ENCODE results near the gene C1orf74. TPM values are rescaled to one million over a fixed set of nuclear protein-coding genes. Genes with fewer than 3 reads are reported as not detected.

Gene C1orf74
- total RNA-seq, 2 experiments from 2014 or later, result 0.63 to 0.67 TPM

DNA sequence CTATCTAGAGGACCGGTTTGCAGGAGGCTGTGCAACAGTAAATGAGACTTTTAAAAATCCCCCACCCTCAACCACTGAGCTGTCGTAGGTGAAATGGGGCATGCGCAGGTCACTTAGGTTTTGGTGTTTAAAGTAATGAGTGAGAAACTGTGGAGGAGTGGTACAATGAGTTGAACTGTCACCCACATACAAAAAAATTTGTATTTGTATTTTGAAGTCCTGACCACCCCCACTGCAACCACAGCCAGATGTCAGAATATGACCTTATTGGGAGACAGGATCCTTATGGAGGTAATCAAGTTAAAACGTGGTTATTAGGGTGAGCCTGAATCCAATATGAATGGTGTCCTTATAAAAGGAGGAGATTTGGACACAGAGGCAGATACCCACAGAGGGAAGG is 23.1 kb upstream of the C1orf74 start:
- peaks cover 8% of the 10 kb centered on the region for H3K4me1 Mint-ChIP-seq (ENCODE audit: low read depth)
- H3K4me1 ChIP-seq (ENCODE audit: insufficient read depth, low read length), result peaks cover 8% of the 10 kb centered on the region
- no peak overlapping the region for H3K27ac Mint-ChIP-seq
- no peak overlapping the region for H3K4me3 Mint-ChIP-seq
- H3K27me3 Mint-ChIP-seq, result peaks cover 20% of the 10 kb centered on the region
- H3K4me3 ChIP-seq (ENCODE audit: low read length), result no peak overlapping the region
- H3K36me3 ChIP-seq (ENCODE audit: insufficient read depth, low read length), result no peaks in the 10 kb centered on the region
- H3K9me3 ChIP-seq (ENCODE audit: control insufficient read depth in 1 of 2, insufficient read depth in 1 of 2, low read length in 2 of 2), result peaks cover 0 to 4% of the 10 kb centered on the region in 2 experiments
- ChIA-PET POLR2A (no interaction called here), CTCF (interaction anchor here (3.3 kb wide), 1 partner anchor 16 kb away, joined by 18 read pairs; no protein-coding TSS in a partner anchor)
- intact Hi-C loops (cut with DNase I, micrococcal nuclease), result no loop called here
- H3K9me3 Mint-ChIP-seq, result no peaks in the 10 kb centered on the region
- H3K27ac ChIP-seq (ENCODE audit: low read depth in 1 of 2, low read length in 2 of 2), result no peak overlapping the region
- TF ChIP-seq, protein P1, sequence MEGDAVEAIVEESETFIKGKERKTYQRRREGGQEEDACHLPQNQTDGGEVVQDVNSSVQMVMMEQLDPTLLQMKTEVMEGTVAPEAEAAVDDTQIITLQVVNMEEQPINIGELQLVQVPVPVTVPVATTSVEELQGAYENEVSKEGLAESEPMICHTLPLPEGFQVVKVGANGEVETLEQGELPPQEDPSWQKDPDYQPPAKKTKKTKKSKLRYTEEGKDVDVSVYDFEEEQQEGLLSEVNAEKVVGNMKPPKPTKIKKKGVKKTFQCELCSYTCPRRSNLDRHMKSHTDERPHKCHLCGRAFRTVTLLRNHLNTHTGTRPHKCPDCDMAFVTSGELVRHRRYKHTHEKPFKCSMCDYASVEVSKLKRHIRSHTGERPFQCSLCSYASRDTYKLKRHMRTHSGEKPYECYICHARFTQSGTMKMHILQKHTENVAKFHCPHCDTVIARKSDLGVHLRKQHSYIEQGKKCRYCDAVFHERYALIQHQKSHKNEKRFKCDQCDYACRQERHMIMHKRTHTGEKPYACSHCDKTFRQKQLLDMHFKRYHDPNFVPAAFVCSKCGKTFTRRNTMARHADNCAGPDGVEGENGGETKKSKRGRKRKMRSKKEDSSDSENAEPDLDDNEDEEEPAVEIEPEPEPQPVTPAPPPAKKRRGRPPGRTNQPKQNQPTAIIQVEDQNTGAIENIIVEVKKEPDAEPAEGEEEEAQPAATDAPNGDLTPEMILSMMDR (IDR thresholded peaks at IDR 0.05), result no peak
- no peak for DNase-seq
- no peak for ATAC-seq (ENCODE audit: poor library complexity)
- peaks cover 4% of the 10 kb centered on the region in 2 experiments for H3K27me3 ChIP-seq (ENCODE audit: control insufficient read depth in 1 of 2, insufficient read depth in 2 of 2, low read length in 2 of 2)
- no peaks in the 10 kb centered on the region for H3K36me3 Mint-ChIP-seq (ENCODE audit: low read depth)

DNA sequence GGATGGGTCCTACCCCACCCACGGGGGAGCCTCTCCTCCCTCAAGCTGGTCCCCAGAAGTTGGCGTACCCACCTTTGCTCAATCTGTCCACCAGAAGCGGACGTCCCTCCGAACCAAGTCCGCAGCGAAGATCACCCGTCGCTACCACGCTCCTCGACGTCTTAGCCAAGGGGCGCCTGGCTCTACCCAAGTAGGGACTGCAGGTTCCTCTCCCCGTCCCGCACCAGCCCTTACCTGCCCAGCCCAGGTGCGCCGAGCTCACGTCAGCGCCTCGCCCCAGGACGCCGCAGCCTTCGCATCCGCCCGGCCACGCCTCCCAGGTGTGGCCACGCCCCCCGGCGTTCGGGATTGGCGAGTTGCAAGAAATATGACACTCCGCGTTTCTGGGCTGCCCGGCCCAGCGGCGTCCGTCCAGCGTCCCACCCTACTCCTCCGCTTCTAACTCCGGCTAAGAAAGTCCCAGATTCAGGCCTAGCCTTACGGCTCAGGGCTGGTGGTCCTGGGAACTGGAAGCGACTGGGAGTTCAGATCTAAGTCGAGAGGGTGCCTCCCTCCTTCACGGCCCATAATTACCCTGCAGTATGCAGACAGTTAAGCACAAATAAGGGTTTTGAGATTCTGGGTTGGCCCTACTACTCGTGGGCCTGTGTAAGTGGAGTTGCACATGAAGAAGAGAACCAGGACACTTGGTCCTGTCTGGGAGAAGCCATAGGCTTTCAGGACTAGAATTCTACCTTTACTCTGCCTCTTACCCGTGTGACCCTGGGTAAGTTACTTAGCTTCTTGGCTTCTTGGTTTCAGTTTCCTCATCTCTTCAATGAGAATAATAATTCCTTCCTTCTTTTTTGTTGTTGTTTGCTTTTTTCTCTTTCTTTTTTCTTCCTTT is 21.8 kb upstream of the C1orf74 start, which contains the start of gene IRF6:
IRF6 (minus strand) TSS at position 268 of the 886 bp plus-strand sequence. CDS start 4,729 bp downstream, outside the sequence.
- ChIA-PET CTCF (interaction anchor here (0.6 to 3.3 kb wide), 4 partner anchors 12 to 113 kb away, joined by 3 to 18 read pairs (median 8); partner anchors contain the start of gene UTP25), POLR2A (interaction anchor here (0.7 to 1.4 kb wide), 5 partner anchors 11 to 55 kb away, joined by 3 to 6 read pairs (median 3); no protein-coding TSS in a partner anchor)
- Mint-ChIP-seq H3K36me3 (ENCODE audit: low read depth) (no peaks in the 10 kb centered on the region), H3K4me1 (ENCODE audit: low read depth) (peaks cover 8% of the 10 kb centered on the region), H3K27ac (peak within 1 kb of the TSS; percentile 65), H3K27me3 (peaks cover 20% of the 10 kb centered on the region), H3K4me3 (peak within 1 kb of the TSS; percentile 88), H3K9me3 (no peaks in the 10 kb centered on the region)
- peaks cover 8% of the 10 kb centered on the region for H3K4me1 ChIP-seq (ENCODE audit: insufficient read depth, low read length)
- H3K9me3 ChIP-seq (ENCODE audit: control insufficient read depth in 1 of 2, insufficient read depth in 1 of 2, low read length in 2 of 2), result peaks cover 0 to 4% of the 10 kb centered on the region in 2 experiments
- H3K27ac ChIP-seq (ENCODE audit: low read depth in 1 of 2, low read length in 2 of 2), result no peak within 1 kb of the TSS
- H3K4me3 ChIP-seq (ENCODE audit: low read length), result peak within 1 kb of the TSS; percentile 45
- intact Hi-C loops (cut with DNase I, micrococcal nuclease), result no loop called here
- ATAC-seq (ENCODE audit: poor library complexity) (peak; percentile 96), DNase-seq (peak; percentile 41 to 86 (median 68))
- no peaks in the 10 kb centered on the region for H3K36me3 ChIP-seq (ENCODE audit: insufficient read depth, low read length)
- H3K27me3 ChIP-seq (ENCODE audit: control insufficient read depth in 1 of 2, insufficient read depth in 2 of 2, low read length in 2 of 2), result peaks cover 4% of the 10 kb centered on the region in 2 experiments
- TF ChIP-seq, protein P1 (IDR thresholded peaks at IDR 0.05), result no peak

DNA sequence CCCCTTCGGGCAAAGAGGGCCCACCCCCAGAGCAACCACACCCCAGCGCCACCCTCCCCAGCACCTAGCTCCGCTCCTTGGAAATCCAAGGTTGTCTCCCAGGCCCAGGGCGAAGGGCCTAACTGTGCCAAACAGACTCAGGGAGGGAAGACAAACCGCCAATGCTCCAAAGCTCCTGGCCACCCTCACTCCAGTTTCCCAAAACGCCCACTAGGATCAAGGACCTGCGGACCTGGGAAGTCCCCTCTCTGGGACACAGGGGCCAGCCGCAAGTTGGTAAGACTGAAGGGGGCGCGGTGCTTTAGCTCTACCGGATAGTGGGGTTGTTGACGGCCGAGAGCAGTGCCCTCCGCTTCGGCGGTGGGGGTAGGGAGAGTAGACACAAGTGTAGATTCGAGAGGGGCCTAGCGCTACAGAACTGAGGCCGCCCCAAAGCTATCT is 21.0 kb upstream of the C1orf74 start:
- DNase-seq (no peak), ATAC-seq (ENCODE audit: poor library complexity) (no peak)
- ChIA-PET CTCF (interaction anchor here (1.1 to 3.3 kb wide), 3 partner anchors 18 to 113 kb away, joined by 3 to 18 read pairs (median 14); partner anchors contain the start of gene UTP25), POLR2A (interaction anchor here (0.7 to 1.4 kb wide), 4 partner anchors 10 to 54 kb away, joined by 3 to 6 read pairs (median 4); no protein-coding TSS in a partner anchor)
- Histone ChIP-seq H3K27me3 (ENCODE audit: control insufficient read depth in 1 of 2, insufficient read depth in 2 of 2, low read length in 2 of 2) (peaks cover 4% of the 10 kb centered on the region in 2 experiments), H3K9me3 (ENCODE audit: control insufficient read depth in 1 of 2, insufficient read depth in 1 of 2, low read length in 2 of 2) (peaks cover 0 to 4% of the 10 kb centered on the region in 2 experiments), H3K27ac (ENCODE audit: low read depth in 1 of 2, low read length in 2 of 2) (no peak overlapping the region), H3K36me3 (ENCODE audit: insufficient read depth, low read length) (no peaks in the 10 kb centered on the region), H3K4me3 (ENCODE audit: low read length) (no peak overlapping the region), H3K4me1 (ENCODE audit: insufficient read depth, low read length) (peaks cover 8% of the 10 kb centered on the region)
- peaks cover 8% of the 10 kb centered on the region for H3K4me1 Mint-ChIP-seq (ENCODE audit: low read depth)
- no peaks in the 10 kb centered on the region for H3K36me3 Mint-ChIP-seq (ENCODE audit: low read depth)
- H3K4me3 Mint-ChIP-seq, result peak overlapping the region; percentile 88
- no peaks in the 10 kb centered on the region for H3K9me3 Mint-ChIP-seq
- H3K27ac Mint-ChIP-seq, result no peak overlapping the region
- intact Hi-C loops (cut with DNase I, micrococcal nuclease), result no loop called here
- peaks cover 20% of the 10 kb centered on the region for H3K27me3 Mint-ChIP-seq
- TF ChIP-seq, protein P1 (IDR thresholded peaks at IDR 0.05), result no peak

All from CD4-positive, alpha-beta T cell (primary cell).